Naive B cell (primary cell): ENCODE measurements around the gene NSD1. TPM values are rescaled to one million over a fixed set of nuclear protein-coding genes. Genes with fewer than 3 reads are reported as not detected.
"Not testable (repeated sequence)": the region's sequence is repeated elsewhere in the genome, so short reads cannot be mapped to it uniquely, and the experiment has no call there.

Experiments used
- ATAC-seq, 2 donors: fragments of 150-1000 bp; cut with Tn5 transposase; 2 replicates each; pipeline ENCODE4 v1.10.0; 2021; ENCODE audit warnings: low read depth in 2 of 2, mild to moderate bottlenecking in 2 of 2, moderate library complexity in 2 of 2
- DNase-seq: peaks from one replicate; pipeline ENCODE4 v3.0.0; 2022
- H3K27ac Mint-ChIP-seq, 6 donors: one replicate each; pipeline ENCODE4 v1.8.0; 2020 to 2022; ENCODE audit warnings: mild to moderate bottlenecking in 6 of 6, mixed read lengths in 6 of 6, moderate library complexity in 5 of 6, inconsistent platforms in 2 of 6
- H3K27me3 Mint-ChIP-seq, 3 donors: one replicate each; pipeline ENCODE4 v1.8.0; 2021 to 2022; ENCODE audit warnings: mixed read lengths in 3 of 3, mild to moderate bottlenecking in 1 of 3
- H3K36me3 Mint-ChIP-seq, 2 donors: one replicate each; pipeline ENCODE4 v1.8.0; 2020 to 2022; ENCODE audit warnings: mixed read lengths in 2 of 2, inconsistent platforms in 1 of 2, mild to moderate bottlenecking in 1 of 2
- H3K4me1 Mint-ChIP-seq, 3 donors: one replicate each; pipeline ENCODE4 v1.8.0; 2020 to 2022; ENCODE audit warnings: mixed read lengths in 3 of 3, inconsistent platforms in 1 of 3, mild to moderate bottlenecking in 1 of 3, moderate library complexity in 1 of 3
- H3K4me3 Mint-ChIP-seq, 8 donors: one replicate each; pipeline ENCODE4 v1.8.0; 2020 to 2022; ENCODE audit warnings: mild to moderate bottlenecking in 8 of 8, mixed read lengths in 8 of 8, moderate library complexity in 8 of 8, inconsistent platforms in 2 of 8
- H3K9me3 Mint-ChIP-seq, 7 donors: one replicate each; pipeline ENCODE4 v1.8.0; 2020 to 2022; ENCODE audit warnings: mixed read lengths in 7 of 7, mild to moderate bottlenecking in 5 of 7, inconsistent platforms in 2 of 7, moderate library complexity in 1 of 7
- polyA plus RNA-seq, 6 donors: library from polyadenylated mRNA; unstranded; fragments of 300-500 nt; fragmentation: Illumina TruSeq; gene quantifications; one replicate each; pipeline ENCODE4 v1.2.3, GENCODE V29; 2021; ENCODE audit warnings: low read depth in 6 of 6

Gene NSD1
- polyA plus RNA-seq, 6 donors from 2014 or later: 32.4 to 87.7 (median 46.1) TPM

- ATAC-seq (no peak), DNase-seq (no peak)
- Mint-ChIP-seq H3K27ac (peak overlapping the region in 2 of 6 donors; percentile 9 to 22), H3K36me3 (peaks cover 8 to 11% of the 10 kb centered on the region in 2 donors), H3K4me3 (no peak overlapping the region), H3K9me3 (no peaks in the 10 kb centered on the region), H3K27me3 (no peaks in the 10 kb centered on the region), H3K4me1 (no peaks in the 10 kb centered on the region)
Measured at GRCh38 chr5:177253252-177253651, 119.7 kb downstream of the NSD1 start.

GRCh38 chr5:177256296-177256695 is 122.7 kb downstream of the NSD1 start:
- Mint-ChIP-seq H3K27ac (peak overlapping the region in 2 of 6 donors; percentile 57 to 78), H3K36me3 (peaks cover 8 to 14% of the 10 kb centered on the region in 2 donors), H3K9me3 (no peaks in the 10 kb centered on the region), H3K27me3 (no peaks in the 10 kb centered on the region), H3K4me3 (no peak overlapping the region), H3K4me1 (no peaks in the 10 kb centered on the region)
- DNase-seq (no peak), ATAC-seq (no peak)

GRCh38 chr5:177258711-177259110 is 125.1 kb downstream of the NSD1 start:
- not testable (repeated sequence) for ATAC-seq, DNase-seq, H3K4me1 Mint-ChIP-seq, H3K27me3 Mint-ChIP-seq, H3K4me3 Mint-ChIP-seq, H3K9me3 Mint-ChIP-seq
- Mint-ChIP-seq H3K27ac (peak overlapping the region in 2 of 6 donors; percentile 44 to 87), H3K36me3 (peaks cover 0 to 12% of the 10 kb centered on the region in 2 donors)

- Mint-ChIP-seq H3K4me1 (no peaks in the 10 kb centered on the region), H3K27ac (no peak overlapping the region)
- no peak for DNase-seq
Measured at GRCh38 chr5:177260961-177261360, 127.4 kb downstream of the NSD1 start.

GRCh38 chr5:177261510-177261909 is 127.9 kb downstream of the NSD1 start:
- DNase-seq (no peak), ATAC-seq (no peak)
- no peak overlapping the region for H3K4me3 Mint-ChIP-seq
- H3K9me3 Mint-ChIP-seq: no peaks in the 10 kb centered on the region
- H3K27ac Mint-ChIP-seq: no peak overlapping the region
- H3K4me1 Mint-ChIP-seq: no peaks in the 10 kb centered on the region
- no peaks in the 10 kb centered on the region for H3K27me3 Mint-ChIP-seq
- H3K36me3 Mint-ChIP-seq: peaks cover 0 to 16% of the 10 kb centered on the region in 2 donors

More at GRCh38 chr5:177260961-177261360, 127.4 kb downstream of the NSD1 start:
- Mint-ChIP-seq H3K9me3 (no peaks in the 10 kb centered on the region), H3K36me3 (peaks cover 0 to 11% of the 10 kb centered on the region in 2 donors), H3K27me3 (no peaks in the 10 kb centered on the region), H3K4me3 (no peak overlapping the region)
- no peak for ATAC-seq

GRCh38 chr5:177264178-177264577 is 130.6 kb downstream of the NSD1 start:
- no peak overlapping the region for H3K4me3 Mint-ChIP-seq
- no peak overlapping the region for H3K27ac Mint-ChIP-seq
- ATAC-seq (no peak), DNase-seq (no peak)
- peaks cover 8 to 17% of the 10 kb centered on the region in 2 donors for H3K36me3 Mint-ChIP-seq
- H3K9me3 Mint-ChIP-seq: no peaks in the 10 kb centered on the region
- H3K27me3 Mint-ChIP-seq: no peaks in the 10 kb centered on the region
- H3K4me1 Mint-ChIP-seq: no peaks in the 10 kb centered on the region

- no peaks in the 10 kb centered on the region for H3K9me3 Mint-ChIP-seq
- peaks cover 14 to 19% of the 10 kb centered on the region in 2 donors for H3K36me3 Mint-ChIP-seq
- no peaks in the 10 kb centered on the region for H3K27me3 Mint-ChIP-seq
- peaks cover 0 to 1% (median 0%) of the 10 kb centered on the region in 3 donors for H3K4me1 Mint-ChIP-seq
- no peak for DNase-seq
- H3K4me3 Mint-ChIP-seq: no peak overlapping the region
- no peak for ATAC-seq
- peak overlapping the region in 2 of 6 donors; percentile 27 to 36 for H3K27ac Mint-ChIP-seq
Measured at GRCh38 chr5:177265395-177265794, 131.8 kb downstream of the NSD1 start.

GRCh38 chr5:177269232-177269895 is 135.8 kb downstream of the NSD1 start:
- Mint-ChIP-seq H3K27me3 (no peaks in the 10 kb centered on the region), H3K36me3 (peaks cover 31 to 35% of the 10 kb centered on the region in 2 donors), H3K4me3 (no peak overlapping the region), H3K4me1 (peaks cover 0 to 4% (median 0%) of the 10 kb centered on the region in 3 donors), H3K9me3 (no peaks in the 10 kb centered on the region), H3K27ac (peak overlapping the region in 2 of 6 donors; percentile 28 to 30)
- DNase-seq: no peak
- ATAC-seq: no peak

GRCh38 chr5:177269976-177270375 is 136.4 kb downstream of the NSD1 start:
- no peak overlapping the region for H3K4me3 Mint-ChIP-seq
- H3K36me3 Mint-ChIP-seq: peaks cover 33 to 35% of the 10 kb centered on the region in 2 donors
- ATAC-seq (no peak), DNase-seq (no peak)
- no peaks in the 10 kb centered on the region for H3K27me3 Mint-ChIP-seq
- H3K27ac Mint-ChIP-seq: peak overlapping the region in 1 of 6 donors; percentile 7
- H3K4me1 Mint-ChIP-seq: peaks cover 0 to 4% (median 0%) of the 10 kb centered on the region in 3 donors
- no peaks in the 10 kb centered on the region for H3K9me3 Mint-ChIP-seq

- no peak overlapping the region for H3K4me3 Mint-ChIP-seq
- ATAC-seq: no peak
- DNase-seq: no peak
- no peak overlapping the region for H3K27ac Mint-ChIP-seq
- no peaks in the 10 kb centered on the region for H3K27me3 Mint-ChIP-seq
- H3K9me3 Mint-ChIP-seq: no peaks in the 10 kb centered on the region
- peaks cover 0 to 4% (median 0%) of the 10 kb centered on the region in 3 donors for H3K4me1 Mint-ChIP-seq
- H3K36me3 Mint-ChIP-seq: peaks cover 35 to 36% of the 10 kb centered on the region in 2 donors
Measured at GRCh38 chr5:177270653-177271052, 137.1 kb downstream of the NSD1 start.

- peaks cover 0 to 4% (median 0%) of the 10 kb centered on the region in 3 donors for H3K4me1 Mint-ChIP-seq
- no peak overlapping the region for H3K4me3 Mint-ChIP-seq
- H3K27ac Mint-ChIP-seq: no peak overlapping the region
- no peaks in the 10 kb centered on the region for H3K27me3 Mint-ChIP-seq
- H3K9me3 Mint-ChIP-seq: no peaks in the 10 kb centered on the region
- peaks cover 34 to 35% of the 10 kb centered on the region in 2 donors for H3K36me3 Mint-ChIP-seq
- no peak for DNase-seq
- no peak for ATAC-seq
Measured at GRCh38 chr5:177271113-177271512, 137.5 kb downstream of the NSD1 start.

- no peak for DNase-seq
- H3K36me3 Mint-ChIP-seq: peaks cover 27 to 42% of the 10 kb centered on the region in 2 donors
- no peaks in the 10 kb centered on the region for H3K9me3 Mint-ChIP-seq
- no peak overlapping the region for H3K27ac Mint-ChIP-seq
- no peaks in the 10 kb centered on the region for H3K27me3 Mint-ChIP-seq
- peaks cover 0 to 2% (median 0%) of the 10 kb centered on the region in 3 donors for H3K4me1 Mint-ChIP-seq
- H3K4me3 Mint-ChIP-seq: no peak overlapping the region
- no peak for ATAC-seq
Measured at GRCh38 chr5:177275883-177276282, 142.3 kb downstream of the NSD1 start.

GRCh38 chr5:177276886-177277285 is 143.3 kb downstream of the NSD1 start:
- H3K9me3 Mint-ChIP-seq: no peaks in the 10 kb centered on the region
- no peak for ATAC-seq
- peak overlapping the region in 1 of 6 donors; percentile 33 for H3K27ac Mint-ChIP-seq
- no peak overlapping the region for H3K4me3 Mint-ChIP-seq
- peaks cover 29 to 45% of the 10 kb centered on the region in 2 donors for H3K36me3 Mint-ChIP-seq
- DNase-seq: no peak
- H3K27me3 Mint-ChIP-seq: no peaks in the 10 kb centered on the region
- peaks cover 0 to 2% (median 0%) of the 10 kb centered on the region in 3 donors for H3K4me1 Mint-ChIP-seq

- no peak for ATAC-seq
- Mint-ChIP-seq H3K4me3 (no peak overlapping the region), H3K9me3 (no peaks in the 10 kb centered on the region), H3K27me3 (no peaks in the 10 kb centered on the region), H3K27ac (no peak overlapping the region), H3K36me3 (peaks cover 25 to 32% of the 10 kb centered on the region in 2 donors), H3K4me1 (peaks cover 10 to 17% (median 15%) of the 10 kb centered on the region in 3 donors)
- DNase-seq: no peak
Measured at GRCh38 chr5:177288191-177288590, 154.6 kb downstream of the NSD1 start.
